Dendritic cell treated with granulocyte-macrophage colony-stimulating factor and Interleukin-4, amounts not matched to agents 40 ng/mL and 50 ng/mL, for 4 days (primary cell): ENCODE data around the gene IL1RAP.

Experiments
- H3K27ac Mint-ChIP-seq: one replicate; pipeline ENCODE4 v1.8.0; 2022; ENCODE audit warnings: mild to moderate bottlenecking, mixed read lengths
- H3K27me3 Mint-ChIP-seq: one replicate; pipeline ENCODE4 v1.8.0; 2022; ENCODE audit warnings: mild to moderate bottlenecking, mixed read lengths
- H3K36me3 Mint-ChIP-seq: one replicate; pipeline ENCODE4 v1.8.0; 2022; ENCODE audit warnings: low read depth, mixed read lengths
- H3K4me1 Mint-ChIP-seq: one replicate; pipeline ENCODE4 v1.8.0; 2022; ENCODE audit warnings: low read depth, mixed read lengths
- H3K4me3 Mint-ChIP-seq: one replicate; pipeline ENCODE4 v1.8.0; 2022; ENCODE audit warnings: mild to moderate bottlenecking, moderate library complexity, mixed read lengths
- H3K9me3 Mint-ChIP-seq: one replicate; pipeline ENCODE4 v1.8.0; 2022; ENCODE audit warnings: mixed read lengths
- intact Hi-C: fragments of 100-400 bp; cut with micrococcal nuclease; formaldehyde crosslinking; loops from one replicate; pipeline ENCODE4 v1.15.0; 2022

IL1RAP gene

GRCh38 chr3:190539526-190539925 is 25.6 kb downstream of the IL1RAP start:
- H3K36me3 Mint-ChIP-seq = peaks cover 6% of the 10 kb centered on the region
- intact Hi-C loops = no loop called here
- H3K4me3 Mint-ChIP-seq = no peak overlapping the region
- H3K4me1 Mint-ChIP-seq = peaks cover 15% of the 10 kb centered on the region
- no peak overlapping the region for H3K27ac Mint-ChIP-seq
- H3K9me3 Mint-ChIP-seq = no peaks in the 10 kb centered on the region
- H3K27me3 Mint-ChIP-seq = no peaks in the 10 kb centered on the region

GRCh38 chr3:190541008-190541407 is 27.1 kb downstream of the IL1RAP start:
- no peaks in the 10 kb centered on the region for H3K27me3 Mint-ChIP-seq
- H3K27ac Mint-ChIP-seq = no peak overlapping the region
- intact Hi-C loops = no loop called here
- H3K36me3 Mint-ChIP-seq = no peaks in the 10 kb centered on the region
- H3K9me3 Mint-ChIP-seq = no peaks in the 10 kb centered on the region
- H3K4me1 Mint-ChIP-seq = peaks cover 11% of the 10 kb centered on the region
- no peak overlapping the region for H3K4me3 Mint-ChIP-seq

DNA sequence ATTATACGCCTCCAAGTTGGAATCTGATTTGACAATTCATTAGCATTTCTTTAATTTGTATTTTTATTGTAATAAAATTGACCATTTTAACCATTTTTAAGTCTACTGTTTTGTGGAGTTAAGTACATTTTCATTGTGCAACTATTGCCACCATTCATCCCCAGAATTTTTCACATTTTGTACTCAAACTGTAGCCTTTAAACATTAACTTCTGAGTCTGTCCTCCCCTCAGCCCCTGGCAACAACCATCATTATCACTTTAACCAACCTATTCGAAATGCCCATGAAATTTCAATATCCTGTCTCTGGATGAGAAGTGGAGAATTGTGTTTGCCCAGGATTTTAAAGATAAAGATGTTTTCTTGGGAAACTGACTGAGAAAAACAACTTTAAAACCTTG is 27.7 kb downstream of the IL1RAP start:
- intact Hi-C loops = no loop called here
- Mint-ChIP-seq H3K4me1 (peaks cover 11% of the 10 kb centered on the region), H3K36me3 (no peaks in the 10 kb centered on the region), H3K27me3 (no peaks in the 10 kb centered on the region), H3K9me3 (no peaks in the 10 kb centered on the region), H3K4me3 (no peak overlapping the region), H3K27ac (no peak overlapping the region)

DNA sequence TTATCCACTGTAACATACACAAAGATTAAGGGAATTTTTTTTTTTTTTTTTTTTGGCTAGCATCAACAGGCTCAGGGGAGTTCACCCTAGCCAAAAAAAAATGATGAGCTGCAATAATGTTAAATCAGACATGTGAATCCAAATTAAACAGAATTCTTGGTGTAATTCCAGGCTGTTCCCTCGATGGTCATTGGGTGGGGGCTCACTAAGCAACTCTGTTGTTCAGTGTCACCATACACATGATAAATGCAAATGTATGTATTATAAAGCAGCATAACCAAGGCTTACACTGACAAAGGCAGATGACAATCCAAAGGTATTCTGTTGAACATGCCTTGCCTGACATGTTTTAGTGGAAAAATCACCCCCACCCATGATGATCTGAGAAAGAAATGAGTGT is 29.0 kb downstream of the IL1RAP start:
- H3K4me3 Mint-ChIP-seq = no peak overlapping the region
- H3K36me3 Mint-ChIP-seq = no peaks in the 10 kb centered on the region
- H3K27me3 Mint-ChIP-seq = no peaks in the 10 kb centered on the region
- intact Hi-C loops = no loop called here
- H3K27ac Mint-ChIP-seq = no peak overlapping the region
- peaks cover 9% of the 10 kb centered on the region for H3K4me1 Mint-ChIP-seq
- H3K9me3 Mint-ChIP-seq = no peaks in the 10 kb centered on the region

- no peak overlapping the region for H3K27ac Mint-ChIP-seq
- no peaks in the 10 kb centered on the region for H3K36me3 Mint-ChIP-seq
- peaks cover 6% of the 10 kb centered on the region for H3K4me1 Mint-ChIP-seq
- no peak overlapping the region for H3K4me3 Mint-ChIP-seq
- no peaks in the 10 kb centered on the region for H3K9me3 Mint-ChIP-seq
- intact Hi-C loops = no loop called here
- H3K27me3 Mint-ChIP-seq = no peaks in the 10 kb centered on the region
Measured at GRCh38 chr3:190543671-190544070, 29.8 kb downstream of the IL1RAP start.

GRCh38 chr3:190545191-190545590 is 31.3 kb downstream of the IL1RAP start:
- Mint-ChIP-seq H3K4me3 (no peak overlapping the region), H3K4me1 (peaks cover 6% of the 10 kb centered on the region), H3K9me3 (no peaks in the 10 kb centered on the region), H3K36me3 (no peaks in the 10 kb centered on the region), H3K27me3 (no peaks in the 10 kb centered on the region), H3K27ac (no peak overlapping the region)
- intact Hi-C loops = no loop called here

GRCh38 chr3:190546881-190547510 is 33.1 kb downstream of the IL1RAP start:
- no peaks in the 10 kb centered on the region for H3K36me3 Mint-ChIP-seq

DNA sequence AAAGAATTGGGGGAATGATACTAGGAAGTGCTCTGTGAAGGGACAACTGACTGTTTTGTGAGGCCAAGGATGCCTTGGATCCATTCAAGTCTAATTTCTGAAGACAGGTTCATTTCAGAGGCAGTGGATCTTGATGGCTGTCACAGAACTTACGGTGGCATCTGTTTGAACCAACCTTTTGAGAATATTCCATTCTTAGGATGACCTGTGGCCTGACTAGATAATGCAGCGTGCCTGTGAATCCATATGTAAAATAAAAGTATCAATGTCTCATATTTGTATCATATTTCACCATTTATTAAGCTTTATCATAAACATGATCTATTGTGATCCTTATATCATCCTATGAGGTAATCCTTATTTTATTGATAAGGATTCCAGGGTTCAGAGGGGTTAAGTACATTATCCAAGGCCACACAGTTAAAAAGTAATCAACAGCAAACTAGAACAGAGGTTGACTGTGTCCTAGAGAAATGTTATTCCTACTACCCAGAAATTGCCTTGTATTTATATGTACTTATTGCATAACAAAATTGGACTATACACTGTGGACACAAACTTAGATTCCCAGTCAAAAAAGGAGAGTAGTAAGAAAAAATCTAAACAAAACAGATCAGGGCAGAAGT is 34.3 kb downstream of the IL1RAP start:
- Mint-ChIP-seq H3K9me3 (peaks cover 2% of the 10 kb centered on the region), H3K4me1 (peaks cover 6% of the 10 kb centered on the region), H3K36me3 (peaks cover 3% of the 10 kb centered on the region), H3K4me3 (no peak overlapping the region), H3K27ac (no peak overlapping the region), H3K27me3 (no peaks in the 10 kb centered on the region)
- intact Hi-C loops = no loop called here

More at GRCh38 chr3:190546881-190547510, 33.1 kb downstream of the IL1RAP start:
- Mint-ChIP-seq H3K9me3 (no peaks in the 10 kb centered on the region), H3K27me3 (no peaks in the 10 kb centered on the region), H3K4me1 (peaks cover 6% of the 10 kb centered on the region), H3K4me3 (no peak overlapping the region), H3K27ac (no peak overlapping the region)
- intact Hi-C loops = no loop called here

- intact Hi-C loops = no loop called here
- H3K9me3 Mint-ChIP-seq = peaks cover 7% of the 10 kb centered on the region
- no peaks in the 10 kb centered on the region for H3K27me3 Mint-ChIP-seq
- no peak overlapping the region for H3K27ac Mint-ChIP-seq
- H3K36me3 Mint-ChIP-seq = peaks cover 16% of the 10 kb centered on the region
- no peak overlapping the region for H3K4me3 Mint-ChIP-seq
- no peaks in the 10 kb centered on the region for H3K4me1 Mint-ChIP-seq
Measured at GRCh38 chr3:190552021-190552420, 38.1 kb downstream of the IL1RAP start.

DNA sequence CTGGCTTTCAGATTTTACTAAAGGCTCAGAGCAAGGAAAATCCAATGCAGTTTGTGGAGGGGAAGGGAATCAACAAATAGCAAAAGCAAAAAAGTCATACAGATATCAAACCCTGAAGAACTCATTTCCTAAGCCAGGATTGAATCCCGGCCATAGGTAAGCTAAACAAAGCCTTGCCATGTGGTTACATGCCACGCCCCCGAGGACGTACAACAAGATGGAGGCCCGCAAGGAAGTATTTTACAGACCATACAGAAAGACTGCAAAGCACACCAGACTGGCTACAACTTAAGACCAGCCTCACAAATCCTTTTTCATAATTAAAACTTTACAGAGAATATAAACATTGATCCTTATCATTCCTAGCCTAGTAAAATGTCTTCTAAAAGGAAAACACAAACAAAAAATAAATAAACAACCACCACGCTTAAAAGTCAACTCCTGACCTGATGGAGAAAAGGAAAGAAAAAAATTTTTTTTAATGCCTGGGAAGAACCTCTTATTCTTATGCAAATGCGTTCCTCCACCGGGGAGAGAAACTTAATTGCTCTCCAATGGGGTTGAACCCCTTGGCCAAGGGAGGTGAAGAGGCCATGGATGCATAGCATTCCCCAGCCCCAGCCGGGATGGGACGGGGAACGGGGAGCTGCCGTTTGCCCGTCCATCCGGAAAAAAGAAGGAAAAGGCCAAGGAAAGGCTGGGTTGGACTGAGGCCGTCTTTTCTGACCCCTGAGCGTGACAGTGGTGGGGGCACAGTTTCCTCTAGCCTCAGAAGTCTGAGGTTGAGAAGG is 39.3 kb downstream of the IL1RAP start:
- intact Hi-C loops = no loop called here
- Mint-ChIP-seq H3K36me3 (peaks cover 19% of the 10 kb centered on the region), H3K9me3 (peaks cover 7% of the 10 kb centered on the region), H3K4me1 (no peaks in the 10 kb centered on the region), H3K27me3 (no peaks in the 10 kb centered on the region), H3K4me3 (no peak overlapping the region), H3K27ac (no peak overlapping the region)

- H3K36me3 Mint-ChIP-seq = peaks cover 19% of the 10 kb centered on the region
- H3K9me3 Mint-ChIP-seq = peaks cover 7% of the 10 kb centered on the region
- no peaks in the 10 kb centered on the region for H3K4me1 Mint-ChIP-seq
- H3K4me3 Mint-ChIP-seq = no peak overlapping the region
- H3K27ac Mint-ChIP-seq = no peak overlapping the region
- no peaks in the 10 kb centered on the region for H3K27me3 Mint-ChIP-seq
- intact Hi-C loops = no loop called here
Measured at GRCh38 chr3:190554197-190554596, 40.3 kb downstream of the IL1RAP start.

- Mint-ChIP-seq H3K27me3 (no peaks in the 10 kb centered on the region), H3K4me3 (no peak overlapping the region), H3K27ac (no peak overlapping the region), H3K4me1 (no peaks in the 10 kb centered on the region), H3K36me3 (peaks cover 19% of the 10 kb centered on the region), H3K9me3 (peaks cover 7% of the 10 kb centered on the region)
- intact Hi-C loops = no loop called here
Measured at GRCh38 chr3:190556351-190556750, 42.5 kb downstream of the IL1RAP start.

DNA sequence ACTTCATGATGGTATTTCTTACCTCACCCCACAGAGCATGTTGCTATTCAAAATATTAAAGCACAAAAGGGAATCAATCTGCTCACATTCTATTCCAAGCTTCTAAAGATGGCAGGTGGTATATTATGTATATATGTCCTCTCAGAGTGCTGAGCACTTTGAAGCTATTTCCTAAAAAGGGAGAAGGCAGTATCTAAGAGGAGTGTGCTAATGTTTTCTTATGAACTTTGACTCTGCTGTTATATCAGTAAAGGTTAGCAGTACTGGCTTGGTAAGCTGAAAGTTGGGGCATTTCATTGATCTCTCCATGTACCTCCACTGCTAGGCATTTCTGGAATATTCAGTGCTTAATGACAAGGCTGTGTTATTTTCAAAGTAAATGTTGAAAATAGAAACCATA is 43.4 kb downstream of the IL1RAP start:
- no peaks in the 10 kb centered on the region for H3K4me1 Mint-ChIP-seq

GRCh38 chr3:190558316-190558715 is 44.4 kb downstream of the IL1RAP start:
- Mint-ChIP-seq H3K9me3 (peaks cover 3% of the 10 kb centered on the region), H3K4me1 (no peaks in the 10 kb centered on the region), H3K27ac (no peak overlapping the region), H3K27me3 (no peaks in the 10 kb centered on the region), H3K36me3 (peaks cover 14% of the 10 kb centered on the region), H3K4me3 (no peak overlapping the region)
- intact Hi-C loops = no loop called here

More for the DNA sequence above, 43.4 kb downstream of the IL1RAP start:
- Mint-ChIP-seq H3K27me3 (no peaks in the 10 kb centered on the region), H3K27ac (no peak overlapping the region), H3K4me3 (no peak overlapping the region), H3K9me3 (peaks cover 7% of the 10 kb centered on the region), H3K36me3 (peaks cover 19% of the 10 kb centered on the region)
- intact Hi-C loops = no loop called here
